HepG2 (cell line): ENCODE data around the gene CRYAB. TPM values are rescaled to one million over a fixed set of nuclear protein-coding genes. Genes with fewer than 3 reads are reported as not detected.

Experiments used
- DBP ChIP-seq: sonication (generic); formaldehyde crosslinking; IDR thresholded peaks from 2 replicates; pipeline ENCODE4 v1.4.0; 2020; ENCODE audit warnings: missing genetic modification reagents; ENCODE audit errors: not compliant biosample characterization
- KLF13 ChIP-seq: sonication (generic); formaldehyde crosslinking; IDR thresholded peaks from 2 replicates; pipeline ENCODE4 v1.4.0; 2020; ENCODE audit warnings: mild to moderate bottlenecking, missing genetic modification reagents
- MEIS2 ChIP-seq: sonication (generic); formaldehyde crosslinking; IDR thresholded peaks from 2 replicates; pipeline ENCODE4 v1.9.0; 2021; ENCODE audit warnings: mild to moderate bottlenecking, missing genetic modification reagents
- ZNF256 ChIP-seq: sonication (generic); formaldehyde crosslinking; conservative IDR thresholded peaks from 2 replicates; pipeline ENCODE4 v1.4.0; 2020; ENCODE audit warnings: missing genetic modification reagents
- ZNF431 ChIP-seq: sonication (generic); formaldehyde crosslinking; IDR thresholded peaks from 2 replicates; pipeline ENCODE4 v1.9.0; 2022; ENCODE audit warnings: missing genetic modification reagents, low read depth, mild to moderate bottlenecking, borderline replicate concordance
- ZNF441 ChIP-seq: sonication (generic); formaldehyde crosslinking; IDR thresholded peaks from 2 replicates; pipeline ENCODE4 v1.7.0; 2021; ENCODE audit warnings: missing genetic modification reagents, borderline replicate concordance
- ZNF644 ChIP-seq: IDR thresholded peaks from 2 replicates; pipeline ENCODE4 v1.6.1; 2016; ENCODE audit warnings: low read depth
- ZNF761 ChIP-seq: sonication (generic); formaldehyde crosslinking; conservative IDR thresholded peaks from 2 replicates; pipeline ENCODE4 v1.4.0; 2020; ENCODE audit warnings: mild to moderate bottlenecking, missing genetic modification reagents
- ZNF839 ChIP-seq: sonication (generic); formaldehyde crosslinking; IDR thresholded peaks from 2 replicates; pipeline ENCODE4 v1.4.0; 2020; ENCODE audit warnings: missing genetic modification reagents, mild to moderate bottlenecking, borderline replicate concordance
- polyA plus RNA-seq, 8 experiments: library from polyadenylated mRNA; depleted of rRNA in 3 of 8; stranded (reverse) in 7 of 8; unstranded in 1 of 8; fragments of >200 nt; fragmentation: Illumina TruSeq in 4 of 8; extraction: Trizol in 4 of 8; gene quantifications; 2 replicates each; pipeline versions ENCODE4 v1.2.1 to v1.2.3, GENCODE V29; 2011 to 2016; ENCODE audit warnings: low read depth in 4 of 8, missing spikeins in 1 of 8, mixed read lengths in 1 of 8; ENCODE audit not compliant: insufficient read depth in 1 of 8
- total RNA-seq, 5 experiments: library from RNA; depleted of rRNA; stranded (reverse); fragments of >200 nt; fragmentation: Illumina TruSeq; extraction: Trizol; gene quantifications; 2 replicates each; pipeline ENCODE4 v1.2.3, GENCODE V29; 2016; ENCODE audit warnings: low read depth in 1 of 5
- TF ChIP-seq, protein P1 (sequence below): sonication (generic); formaldehyde crosslinking; IDR thresholded peaks from 2 replicates; pipeline ENCODE4 v1.4.0; 2020; ENCODE audit warnings: mild to moderate bottlenecking, missing genetic modification reagents
- TF ChIP-seq, protein P2 (sequence below): sonication (generic); formaldehyde crosslinking; IDR thresholded peaks from 2 replicates; pipeline ENCODE4 v1.8.1; 2022; ENCODE audit warnings: mild to moderate bottlenecking, missing genetic modification reagents
- TF ChIP-seq, protein P3 (sequence below): sonication (generic); formaldehyde crosslinking; IDR thresholded peaks from 2 replicates; pipeline ENCODE4 v1.4.0; 2020; ENCODE audit warnings: low read depth, mild to moderate bottlenecking, missing genetic modification reagents
- TF ChIP-seq, protein P4 (sequence below): sonication (generic); formaldehyde crosslinking; IDR thresholded peaks from 2 replicates; pipeline ENCODE4 v1.9.0; 2021; ENCODE audit warnings: missing genetic modification reagents, mild to moderate bottlenecking, borderline replicate concordance

The CRYAB gene
- total and polyA plus RNA-seq, 2 of the 13 experiments (the other 11 are each of a cell fraction or from before 2014, with no cell fraction given), result 0.55 to 1.1 TPM

DNA sequence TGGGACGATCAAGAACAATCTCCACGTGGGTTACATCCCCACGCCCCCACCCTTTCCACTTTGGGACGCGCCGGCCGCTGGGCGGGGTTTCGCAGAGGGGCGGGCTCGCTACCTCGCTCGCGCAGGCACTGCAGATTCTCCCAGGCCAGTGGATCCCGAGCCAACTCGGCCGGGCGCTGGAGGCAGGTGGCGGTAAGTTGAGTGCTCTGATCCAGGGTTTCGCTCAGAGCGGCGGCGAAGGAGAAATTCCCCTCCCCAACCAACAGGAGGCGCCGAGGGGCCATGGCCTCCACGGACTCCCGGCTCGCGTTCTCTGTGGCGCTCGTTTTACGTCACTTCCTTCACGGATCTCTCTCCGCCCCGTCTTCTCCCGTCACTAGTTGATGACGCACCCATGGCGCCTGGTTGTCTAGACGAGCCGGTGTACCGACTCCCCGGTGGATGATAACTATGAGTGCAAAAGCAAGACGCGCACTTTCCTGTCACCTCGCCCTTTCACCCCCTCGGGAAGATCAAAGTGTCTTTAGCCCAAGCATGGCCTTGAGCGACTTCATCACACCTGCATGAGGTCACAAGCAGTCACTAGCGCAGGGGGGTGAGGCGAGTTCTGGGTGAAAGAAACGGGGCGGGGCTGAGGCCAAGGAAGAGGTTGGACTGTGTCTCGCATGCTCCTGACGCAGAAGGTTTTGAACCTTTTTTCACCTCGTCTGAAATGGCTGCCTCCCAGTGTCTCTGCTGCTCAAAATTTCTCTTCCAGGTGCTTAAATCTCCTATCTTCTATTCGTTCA is 32.5 kb downstream of the CRYAB start, which contains the start of the genes CFAP68 and FDXACB1 (continued):
- TF ChIP-seq, protein P1, sequence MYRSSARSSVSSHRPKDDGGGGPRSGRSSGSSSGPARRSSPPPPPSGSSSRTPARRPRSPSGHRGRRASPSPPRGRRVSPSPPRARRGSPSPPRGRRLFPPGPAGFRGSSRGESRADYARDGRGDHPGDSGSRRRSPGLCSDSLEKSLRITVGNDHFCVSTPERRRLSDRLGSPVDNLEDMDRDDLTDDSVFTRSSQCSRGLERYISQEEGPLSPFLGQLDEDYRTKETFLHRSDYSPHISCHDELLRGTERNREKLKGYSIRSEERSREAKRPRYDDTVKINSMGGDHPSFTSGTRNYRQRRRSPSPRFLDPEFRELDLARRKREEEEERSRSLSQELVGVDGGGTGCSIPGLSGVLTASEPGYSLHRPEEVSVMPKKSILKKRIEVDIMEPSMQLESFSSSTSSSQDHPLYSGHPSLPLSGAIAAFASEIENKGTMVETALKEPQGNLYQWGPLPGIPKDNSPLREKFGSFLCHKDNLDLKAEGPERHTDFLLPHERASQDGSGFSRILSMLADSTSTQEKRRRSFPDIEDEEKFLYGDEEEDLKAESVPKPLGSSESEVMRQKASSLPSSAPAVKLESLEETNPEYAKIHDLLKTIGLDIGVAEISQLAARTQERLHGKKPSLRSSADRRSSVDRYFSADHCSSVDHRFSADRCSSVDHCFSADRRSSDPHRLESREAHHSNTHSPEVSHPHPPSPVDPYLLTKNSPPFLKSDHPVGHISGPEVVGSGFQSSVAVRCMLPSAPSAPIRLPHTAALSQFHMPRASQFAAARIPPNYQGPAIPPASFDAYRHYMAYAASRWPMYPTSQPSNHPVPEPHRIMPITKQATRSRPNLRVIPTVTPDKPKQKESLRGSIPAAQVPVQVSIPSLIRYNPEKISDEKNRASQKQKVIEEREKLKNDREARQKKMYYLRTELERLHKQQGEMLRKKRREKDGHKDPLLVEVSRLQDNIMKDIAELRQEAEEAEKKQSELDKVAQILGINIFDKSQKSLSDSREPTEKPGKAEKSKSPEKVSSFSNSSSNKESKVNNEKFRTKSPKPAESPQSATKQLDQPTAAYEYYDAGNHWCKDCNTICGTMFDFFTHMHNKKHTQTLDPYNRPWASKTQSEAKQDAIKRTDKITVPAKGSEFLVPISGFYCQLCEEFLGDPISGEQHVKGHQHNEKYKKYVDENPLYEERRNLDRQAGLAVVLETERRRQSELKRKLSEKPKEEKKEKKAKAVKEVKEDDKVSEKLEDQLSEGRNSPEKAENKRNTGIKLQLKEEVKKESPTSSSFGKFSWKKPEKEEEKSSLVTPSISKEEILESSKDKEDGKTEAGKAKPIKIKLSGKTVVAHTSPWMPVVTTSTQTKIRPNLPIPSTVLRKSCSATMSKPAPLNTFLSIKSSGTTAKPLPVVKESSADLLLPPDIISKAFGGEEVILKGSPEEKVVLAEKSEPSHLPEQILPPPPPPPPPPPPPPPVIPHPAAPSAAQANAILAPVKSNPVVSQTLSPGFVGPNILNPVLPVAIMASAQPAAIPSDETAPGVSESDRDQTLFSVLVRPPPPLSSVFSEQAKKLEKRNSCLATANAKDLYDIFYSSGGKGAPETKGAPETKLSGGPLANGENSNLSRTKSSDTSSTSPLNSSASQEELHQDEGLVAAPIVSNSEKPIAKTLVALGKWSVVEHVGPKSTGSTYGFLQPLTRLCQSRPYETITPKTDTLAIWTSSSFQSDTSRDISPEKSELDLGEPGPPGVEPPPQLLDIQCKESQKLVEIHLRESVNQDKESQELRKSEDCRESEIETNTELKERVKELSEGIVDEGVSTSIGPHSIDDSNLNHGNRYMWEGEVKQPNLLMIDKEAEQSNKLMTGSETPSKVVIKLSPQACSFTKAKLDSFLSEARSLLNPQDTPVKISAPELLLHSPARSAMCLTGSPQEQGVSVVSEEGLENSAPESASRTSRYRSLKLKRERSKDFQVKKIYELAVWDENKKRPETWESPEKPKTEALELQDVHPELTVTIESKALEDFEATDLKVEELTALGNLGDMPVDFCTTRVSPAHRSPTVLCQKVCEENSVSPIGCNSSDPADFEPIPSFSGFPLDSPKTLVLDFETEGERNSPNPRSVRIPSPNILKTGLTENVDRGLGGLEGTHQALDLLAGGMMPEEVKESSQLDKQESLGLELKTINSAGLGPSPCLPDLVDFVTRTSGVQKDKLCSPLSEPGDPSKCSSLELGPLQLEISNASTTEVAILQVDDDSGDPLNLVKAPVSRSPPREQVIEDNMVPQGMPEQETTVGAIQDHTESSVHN (CRISPR knock-in tag), result peak; percentile 60; the same call in 1 of the 2 replicates
- TF ChIP-seq DBP (CRISPR knock-in tag) (no peak), KLF13 (CRISPR knock-in tag) (no peak), ZNF441 (peak; percentile 22; the same call in 1 of the 2 replicates), ZNF256 (CRISPR knock-in tag) (no peak; the same call in 1 of the 2 replicates), ZNF644 (CRISPR knock-in tag) (peak; percentile 35; the same call in 1 of the 2 replicates), MEIS2 (CRISPR knock-in tag) (no peak; the same call in 1 of the 2 replicates), ZNF839 (CRISPR knock-in tag) (0 out of 2 replicates have a peak, but pooled peaks have one; percentile 26), ZNF431 (CRISPR knock-in tag) (0 out of 2 replicates have a peak, but pooled peaks have one; percentile 16), ZNF761 (CRISPR knock-in tag) (peak; percentile 67; the same call in 1 of the 2 replicates)
- TF ChIP-seq, protein P2, sequence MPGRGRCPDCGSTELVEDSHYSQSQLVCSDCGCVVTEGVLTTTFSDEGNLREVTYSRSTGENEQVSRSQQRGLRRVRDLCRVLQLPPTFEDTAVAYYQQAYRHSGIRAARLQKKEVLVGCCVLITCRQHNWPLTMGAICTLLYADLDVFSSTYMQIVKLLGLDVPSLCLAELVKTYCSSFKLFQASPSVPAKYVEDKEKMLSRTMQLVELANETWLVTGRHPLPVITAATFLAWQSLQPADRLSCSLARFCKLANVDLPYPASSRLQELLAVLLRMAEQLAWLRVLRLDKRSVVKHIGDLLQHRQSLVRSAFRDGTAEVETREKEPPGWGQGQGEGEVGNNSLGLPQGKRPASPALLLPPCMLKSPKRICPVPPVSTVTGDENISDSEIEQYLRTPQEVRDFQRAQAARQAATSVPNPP (CRISPR knock-in tag), result no peak
- TF ChIP-seq, protein P3, sequence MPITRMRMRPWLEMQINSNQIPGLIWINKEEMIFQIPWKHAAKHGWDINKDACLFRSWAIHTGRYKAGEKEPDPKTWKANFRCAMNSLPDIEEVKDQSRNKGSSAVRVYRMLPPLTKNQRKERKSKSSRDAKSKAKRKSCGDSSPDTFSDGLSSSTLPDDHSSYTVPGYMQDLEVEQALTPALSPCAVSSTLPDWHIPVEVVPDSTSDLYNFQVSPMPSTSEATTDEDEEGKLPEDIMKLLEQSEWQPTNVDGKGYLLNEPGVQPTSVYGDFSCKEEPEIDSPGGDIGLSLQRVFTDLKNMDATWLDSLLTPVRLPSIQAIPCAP (CRISPR knock-in tag), result no peak
- TF ChIP-seq, protein P4, sequence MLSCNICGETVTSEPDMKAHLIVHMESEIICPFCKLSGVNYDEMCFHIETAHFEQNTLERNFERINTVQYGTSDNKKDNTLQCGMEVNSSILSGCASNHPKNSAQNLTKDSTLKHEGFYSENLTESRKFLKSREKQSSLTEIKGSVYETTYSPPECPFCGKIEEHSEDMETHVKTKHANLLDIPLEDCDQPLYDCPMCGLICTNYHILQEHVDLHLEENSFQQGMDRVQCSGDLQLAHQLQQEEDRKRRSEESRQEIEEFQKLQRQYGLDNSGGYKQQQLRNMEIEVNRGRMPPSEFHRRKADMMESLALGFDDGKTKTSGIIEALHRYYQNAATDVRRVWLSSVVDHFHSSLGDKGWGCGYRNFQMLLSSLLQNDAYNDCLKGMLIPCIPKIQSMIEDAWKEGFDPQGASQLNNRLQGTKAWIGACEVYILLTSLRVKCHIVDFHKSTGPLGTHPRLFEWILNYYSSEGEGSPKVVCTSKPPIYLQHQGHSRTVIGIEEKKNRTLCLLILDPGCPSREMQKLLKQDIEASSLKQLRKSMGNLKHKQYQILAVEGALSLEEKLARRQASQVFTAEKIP (CRISPR knock-in tag), result no peak
